Rectal smooth muscle tissue (tissue), 1 donor: Measurements from ENCODE around the gene HSF2.

Experiments used
- H3K27ac ChIP-seq: one replicate; pipeline ENCODE4 v1.7.0; 2013; ENCODE audit warnings: low read depth, low read length, inconsistent platforms
- H3K27me3 ChIP-seq: one replicate; pipeline ENCODE4 v1.7.0; 2013; ENCODE audit warnings: low read length; ENCODE audit not compliant: control insufficient read depth, insufficient read depth
- H3K36me3 ChIP-seq: one replicate; pipeline ENCODE4 v1.7.0; 2013; ENCODE audit warnings: low read length; ENCODE audit not compliant: control insufficient read depth, insufficient read depth
- H3K4me1 ChIP-seq: one replicate; pipeline ENCODE4 v1.7.0; 2013; ENCODE audit warnings: low read length; ENCODE audit not compliant: control insufficient read depth, insufficient read depth
- H3K4me3 ChIP-seq: one replicate; pipeline ENCODE4 v1.7.0; 2013; ENCODE audit warnings: low read length
- H3K9ac ChIP-seq: one replicate; pipeline ENCODE4 v1.7.0; 2013; ENCODE audit warnings: low read length

The HSF2 gene

GRCh38 chr6:122381494-122382265 lies 17.8 kb upstream of the HSF2 start:
- H3K9ac ChIP-seq, result no peak overlapping the region
- H3K4me1 ChIP-seq, result no peaks in the 10 kb centered on the region
- H3K36me3 ChIP-seq, result no peaks in the 10 kb centered on the region
- no peak overlapping the region for H3K27ac ChIP-seq
- no peaks in the 10 kb centered on the region for H3K27me3 ChIP-seq
- H3K4me3 ChIP-seq, result no peak overlapping the region

- Histone ChIP-seq H3K27me3 (no peaks in the 10 kb centered on the region), H3K4me3 (no peak overlapping the region), H3K27ac (no peak overlapping the region), H3K4me1 (peaks cover 9% of the 10 kb centered on the region), H3K36me3 (no peaks in the 10 kb centered on the region), H3K9ac (no peak overlapping the region)
Observed at GRCh38 chr6:122385857-122386612, 13.4 kb upstream of the HSF2 start.

DNA sequence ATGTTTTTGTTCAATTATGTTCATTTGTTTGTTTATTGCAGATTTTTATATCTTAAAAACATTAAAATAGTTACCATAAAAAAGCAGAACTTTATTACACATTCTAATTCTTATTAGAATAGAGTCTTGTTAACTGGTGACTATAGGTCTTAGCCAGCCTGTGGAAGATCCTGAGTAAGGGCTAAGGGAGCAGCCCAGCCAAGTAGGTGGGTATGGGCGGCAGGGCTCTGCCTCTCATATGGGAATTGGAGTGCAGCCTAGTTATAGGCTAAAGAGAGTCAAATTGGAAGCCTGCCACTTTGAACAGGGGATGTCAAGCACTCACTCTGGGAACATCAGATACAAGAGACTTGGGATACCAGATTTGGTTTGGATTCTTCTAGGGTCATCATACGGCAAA lies 10.5 kb upstream of the HSF2 start:
- H3K27me3 ChIP-seq, result no peaks in the 10 kb centered on the region
- H3K27ac ChIP-seq, result peak overlapping the region; percentile 14
- H3K36me3 ChIP-seq, result no peaks in the 10 kb centered on the region
- H3K9ac ChIP-seq, result no peak overlapping the region
- H3K4me1 ChIP-seq, result peaks cover 9% of the 10 kb centered on the region
- peak overlapping the region; percentile 15 for H3K4me3 ChIP-seq

DNA sequence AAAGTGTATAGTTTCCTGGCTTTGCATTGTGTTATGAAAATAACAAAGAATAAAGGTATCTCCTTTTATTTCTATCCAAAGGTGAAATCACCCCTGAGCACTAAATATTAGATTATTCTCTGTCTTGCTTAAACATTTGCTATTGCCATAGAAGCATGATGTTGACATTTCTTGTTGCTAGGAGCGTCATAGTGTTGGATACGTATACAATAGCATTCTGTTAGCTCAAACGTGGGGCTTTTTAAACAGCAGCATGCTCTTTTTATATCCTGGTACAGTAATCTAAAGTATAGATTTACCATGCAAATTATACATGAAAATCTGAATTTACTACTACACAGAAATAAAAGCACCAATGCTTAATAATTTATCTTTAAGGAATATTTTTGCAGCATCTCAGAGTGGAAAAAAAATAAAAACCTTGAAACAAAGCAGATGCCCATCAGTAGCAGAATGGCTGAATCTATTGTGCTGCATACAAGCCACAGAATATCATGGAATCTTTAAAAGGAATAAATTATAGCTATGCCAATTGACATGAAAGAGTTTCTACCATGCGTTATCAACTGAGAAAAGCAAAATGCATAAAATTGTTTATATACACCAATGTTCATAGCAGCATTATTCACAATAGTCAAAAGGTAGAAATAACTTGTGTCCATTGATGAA lies 9.6 kb upstream of the HSF2 start:
- H3K27me3 ChIP-seq, result no peaks in the 10 kb centered on the region
- peaks cover 9% of the 10 kb centered on the region for H3K4me1 ChIP-seq
- H3K36me3 ChIP-seq, result no peaks in the 10 kb centered on the region
- no peak overlapping the region for H3K27ac ChIP-seq
- H3K4me3 ChIP-seq, result no peak overlapping the region
- no peak overlapping the region for H3K9ac ChIP-seq

GRCh38 chr6:122392564-122393350 lies 6.7 kb upstream of the HSF2 start:
- Histone ChIP-seq H3K27ac (no peak overlapping the region), H3K9ac (no peak overlapping the region), H3K27me3 (no peaks in the 10 kb centered on the region), H3K36me3 (no peaks in the 10 kb centered on the region), H3K4me3 (no peak overlapping the region), H3K4me1 (peaks cover 9% of the 10 kb centered on the region)

GRCh38 chr6:122393351-122393896 lies 6.0 kb upstream of the HSF2 start:
- no peaks in the 10 kb centered on the region for H3K36me3 ChIP-seq
- H3K4me3 ChIP-seq, result no peak overlapping the region
- no peaks in the 10 kb centered on the region for H3K27me3 ChIP-seq
- H3K4me1 ChIP-seq, result peaks cover 9% of the 10 kb centered on the region
- H3K27ac ChIP-seq, result no peak overlapping the region
- no peak overlapping the region for H3K9ac ChIP-seq

- Histone ChIP-seq H3K27ac (no peak overlapping the region), H3K27me3 (no peaks in the 10 kb centered on the region), H3K4me1 (peaks cover 7% of the 10 kb centered on the region)
Observed at GRCh38 chr6:122394016-122394415, 5.4 kb upstream of the HSF2 start.

DNA sequence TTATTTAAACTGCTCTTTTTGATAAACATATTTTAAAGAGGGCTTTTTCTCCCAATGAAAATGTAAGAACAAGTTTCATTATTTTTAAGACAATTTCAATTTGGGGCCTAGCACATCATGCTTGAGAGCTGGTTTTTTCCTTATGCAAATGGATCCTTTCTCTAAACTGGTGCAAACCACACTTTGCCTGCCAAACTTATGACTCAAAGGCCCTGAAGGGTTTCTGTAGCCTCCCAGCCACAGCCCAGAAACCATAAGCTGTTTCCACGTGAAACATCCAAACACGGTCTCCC lies 451 bp upstream of the HSF2 start:
- Histone ChIP-seq H3K4me3 (peak overlapping the region; percentile 23), H3K36me3 (no peaks in the 10 kb centered on the region), H3K4me1 (peaks cover 4% of the 10 kb centered on the region), H3K9ac (no peak overlapping the region), H3K27ac (peak overlapping the region; percentile 18), H3K27me3 (no peaks in the 10 kb centered on the region)

More at GRCh38 chr6:122394016-122394415, 5.4 kb upstream of the HSF2 start:
- no peak overlapping the region for H3K4me3 ChIP-seq
- H3K9ac ChIP-seq, result no peak overlapping the region
- H3K36me3 ChIP-seq, result no peaks in the 10 kb centered on the region

- H3K4me1 ChIP-seq, result peaks cover 4% of the 10 kb centered on the region
- H3K27ac ChIP-seq, result no peak overlapping the region
- H3K36me3 ChIP-seq, result no peaks in the 10 kb centered on the region
- H3K4me3 ChIP-seq, result peak overlapping the region; percentile 91
- no peaks in the 10 kb centered on the region for H3K27me3 ChIP-seq
- peak overlapping the region; percentile 94 for H3K9ac ChIP-seq
Observed at GRCh38 chr6:122400121-122400450, 634 bp downstream of the HSF2 start.

DNA sequence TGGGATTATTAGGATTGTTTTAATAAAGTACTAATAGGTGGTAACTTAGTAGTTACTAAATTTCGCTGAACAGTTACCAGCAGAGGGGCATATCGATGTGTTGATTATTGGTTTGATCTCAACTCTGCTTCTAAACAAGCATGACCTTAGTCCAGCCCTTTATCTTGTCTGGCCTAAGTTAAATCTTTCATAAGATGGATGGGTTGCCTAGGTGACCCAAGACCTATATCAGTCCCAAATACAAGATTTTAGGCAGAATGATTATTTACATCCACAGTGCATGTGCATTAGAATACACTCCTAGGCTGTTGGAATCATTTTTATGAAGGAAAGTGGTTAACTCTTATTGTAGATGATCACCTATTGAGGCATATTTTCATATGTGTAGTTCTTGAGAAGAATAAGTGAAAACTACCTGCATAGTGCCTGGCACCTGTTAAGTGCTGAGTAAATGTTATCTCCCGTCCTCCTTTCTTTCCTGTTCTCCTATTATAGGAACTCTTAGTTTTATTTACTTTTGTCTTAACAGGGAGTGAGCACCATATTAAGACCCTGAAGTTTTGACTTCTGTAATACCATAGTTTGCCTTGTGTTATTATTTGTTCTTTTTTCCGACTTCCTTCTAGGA lies 1.1 kb downstream of the HSF2 start:
- Histone ChIP-seq H3K27ac (no peak overlapping the region), H3K4me3 (peak overlapping the region; percentile 91), H3K36me3 (no peaks in the 10 kb centered on the region), H3K9ac (no peak overlapping the region), H3K4me1 (peaks cover 4% of the 10 kb centered on the region), H3K27me3 (no peaks in the 10 kb centered on the region)

GRCh38 chr6:122401104-122401503 lies 1.7 kb downstream of the HSF2 start:
- Histone ChIP-seq H3K4me3 (no peak overlapping the region), H3K27me3 (no peaks in the 10 kb centered on the region), H3K9ac (no peak overlapping the region), H3K36me3 (no peaks in the 10 kb centered on the region), H3K27ac (no peak overlapping the region), H3K4me1 (peaks cover 4% of the 10 kb centered on the region)
